ENCODE data around the gene NTM. TPM values are rescaled to one million over a fixed set of nuclear protein-coding genes. Genes with fewer than 3 reads are reported as not detected.

Gene NTM
- total RNA-seq, 1 experiment from 2014 or later = 9.9 TPM

DNA sequence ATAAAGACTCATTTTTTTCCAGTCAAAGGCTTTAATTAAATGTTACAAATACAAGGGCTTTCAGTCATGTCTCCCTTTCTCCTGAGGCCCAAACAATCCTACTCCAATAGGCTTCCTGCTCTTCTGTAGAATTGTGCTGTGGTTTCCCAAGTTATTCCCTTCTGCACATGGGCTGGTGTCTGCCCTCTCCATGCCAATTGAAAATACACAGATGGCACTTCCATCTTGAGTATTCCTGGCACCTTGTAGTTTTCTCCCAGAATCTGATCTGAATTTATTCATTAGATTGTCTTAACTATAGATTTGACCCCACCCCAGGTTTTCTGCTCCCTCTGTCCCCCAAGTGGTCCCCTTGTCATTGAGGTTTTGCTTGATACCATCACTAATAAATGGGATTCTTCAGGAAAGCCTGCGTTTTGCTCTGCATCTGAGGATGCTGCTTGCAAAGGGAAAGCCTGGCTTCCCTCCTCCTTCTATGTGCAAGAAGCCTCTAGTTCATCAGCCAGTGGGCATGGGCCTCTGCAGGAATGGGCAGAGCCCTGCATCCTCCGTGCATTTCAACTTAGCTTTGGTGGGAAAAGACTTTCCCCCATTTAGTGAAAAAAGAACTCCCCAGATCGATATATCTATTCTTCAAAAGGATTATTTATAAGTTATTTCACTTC, 926.7 kb downstream of the NTM start:
- no peak overlapping the region for H4K91ac ChIP-seq (ENCODE audit: insufficient read length, low read depth, low read length)
- no peak overlapping the region for H3K9ac ChIP-seq (ENCODE audit: extremely low read depth, insufficient read length, low read length)
- no peaks in the 10 kb centered on the region for H3K79me2 ChIP-seq (ENCODE audit: insufficient read depth, low read length)
- H3K27ac ChIP-seq (ENCODE audit: insufficient read length, low read depth, low read length) = no peak overlapping the region
- H3K79me1 ChIP-seq (ENCODE audit: insufficient read depth, low read depth, low read length, poor library complexity, severe bottlenecking) = no peaks in the 10 kb centered on the region
- H3K4me1 ChIP-seq (ENCODE audit: insufficient read depth, low read length) = no peaks in the 10 kb centered on the region
- H3K18ac ChIP-seq (ENCODE audit: insufficient read length, low read depth, low read length) = no peak overlapping the region
- no peak overlapping the region for H3K23ac ChIP-seq (ENCODE audit: insufficient read length, low read depth, low read length)
- H3K9me3 Mint-ChIP-seq = no peaks in the 10 kb centered on the region
- H3K27ac Mint-ChIP-seq = no peak overlapping the region
- no peak overlapping the region for H3T11ph ChIP-seq (ENCODE audit: low read length)
- H2BK20ac ChIP-seq (ENCODE audit: low read depth, low read length, poor library complexity, severe bottlenecking) = no peak overlapping the region
- H2BK12ac ChIP-seq (ENCODE audit: insufficient read length, low read depth, low read length) = no peak overlapping the region
- H2BK15ac ChIP-seq (ENCODE audit: low read depth, low read length) = no peak overlapping the region
- H4K20me1 ChIP-seq (ENCODE audit: control insufficient read depth, insufficient read depth, insufficient read length) = no peaks in the 10 kb centered on the region
- WGBS (ENCODE audit: extremely low coverage, insufficient read length, low lambda C conversion rate) = no CpG with 5 or more reads among the region's 3 CpGs
- H3K4ac ChIP-seq (ENCODE audit: low read depth, low read length) = no peak overlapping the region
- no peaks in the 10 kb centered on the region for H3K9me3 ChIP-seq (ENCODE audit: control insufficient read depth, low read depth, low read length)
- H3K23me2 ChIP-seq (ENCODE audit: insufficient read length, low read depth, low read length, poor library complexity, severe bottlenecking) = no peaks in the 10 kb centered on the region
- TF ChIP-seq, protein P1, sequence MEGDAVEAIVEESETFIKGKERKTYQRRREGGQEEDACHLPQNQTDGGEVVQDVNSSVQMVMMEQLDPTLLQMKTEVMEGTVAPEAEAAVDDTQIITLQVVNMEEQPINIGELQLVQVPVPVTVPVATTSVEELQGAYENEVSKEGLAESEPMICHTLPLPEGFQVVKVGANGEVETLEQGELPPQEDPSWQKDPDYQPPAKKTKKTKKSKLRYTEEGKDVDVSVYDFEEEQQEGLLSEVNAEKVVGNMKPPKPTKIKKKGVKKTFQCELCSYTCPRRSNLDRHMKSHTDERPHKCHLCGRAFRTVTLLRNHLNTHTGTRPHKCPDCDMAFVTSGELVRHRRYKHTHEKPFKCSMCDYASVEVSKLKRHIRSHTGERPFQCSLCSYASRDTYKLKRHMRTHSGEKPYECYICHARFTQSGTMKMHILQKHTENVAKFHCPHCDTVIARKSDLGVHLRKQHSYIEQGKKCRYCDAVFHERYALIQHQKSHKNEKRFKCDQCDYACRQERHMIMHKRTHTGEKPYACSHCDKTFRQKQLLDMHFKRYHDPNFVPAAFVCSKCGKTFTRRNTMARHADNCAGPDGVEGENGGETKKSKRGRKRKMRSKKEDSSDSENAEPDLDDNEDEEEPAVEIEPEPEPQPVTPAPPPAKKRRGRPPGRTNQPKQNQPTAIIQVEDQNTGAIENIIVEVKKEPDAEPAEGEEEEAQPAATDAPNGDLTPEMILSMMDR (conservative IDR thresholded peaks at IDR 0.05) = no peak
- no peak overlapping the region for H3K56ac ChIP-seq (ENCODE audit: insufficient read length, low read depth, low read length)
- H2BK5ac ChIP-seq (ENCODE audit: insufficient read length, low read length) = no peak overlapping the region
- no peaks in the 10 kb centered on the region; a peak in 1 of 7 replicates for H3K36me3 Mint-ChIP-seq (ENCODE audit: insufficient read depth in 1 of 3, low read depth in 3 of 3)
- H4K8ac ChIP-seq (replicated peaks; ENCODE audit: insufficient read length, low read depth, low read length) = no peak overlapping the region
- H4K5ac ChIP-seq (ENCODE audit: insufficient read length, low read depth, low read length) = no peak overlapping the region
- H3K27me3 ChIP-seq (ENCODE audit: insufficient read depth, low read length) = no peaks in the 10 kb centered on the region
- no peak overlapping the region for H3K4me2 ChIP-seq (ENCODE audit: insufficient read depth, insufficient read length, low read length)
- no peak overlapping the region for H2BK120ac ChIP-seq (ENCODE audit: low read depth, low read length, poor library complexity, severe bottlenecking)
- no peak overlapping the region for H3K4me3 Mint-ChIP-seq
- DNase-seq = no peak
- H3K4me1 Mint-ChIP-seq = peaks cover 0 to 5% of the 10 kb centered on the region in 2 experiments; a peak in 1 of 4 replicates
- H3K27me3 Mint-ChIP-seq (ENCODE audit: low read depth) = no peaks in the 10 kb centered on the region; the same call in 1 of the 2 replicates
- no peak overlapping the region for H2AFZ ChIP-seq (ENCODE audit: low read length)
- no peak overlapping the region for H2AK5ac ChIP-seq (ENCODE audit: insufficient read length, low read length)
- H3K14ac ChIP-seq (ENCODE audit: insufficient read depth, low read length) = no peak overlapping the region
